ENCODE measurements around the gene RIPK3.

The RIPK3 gene

GRCh38 chr14:24286996-24287395, 52.8 kb downstream of the RIPK3 start:
- DNase-seq (ENCODE audit: low spot score): no peak
- TF ChIP-seq CTCF (IDR thresholded peaks at IDR 0.05; ENCODE audit: extremely low read depth, missing control alignments): no peak

Data from GM20000 (cell line).